HUES6 (cell line): Measurements from ENCODE around the gene SLC39A11.

Experiments
- H3K27ac ChIP-seq: 2 replicates; pipeline ENCODE4 v1.7.0; 2013; ENCODE audit warnings: low read depth, mild to moderate bottlenecking, low read length, inconsistent platforms
- H3K27me3 ChIP-seq: 2 replicates; pipeline ENCODE4 v1.6.1; 2013; ENCODE audit warnings: low read length; ENCODE audit not compliant: control insufficient read depth, insufficient read depth
- H3K36me3 ChIP-seq: 2 replicates; pipeline ENCODE4 v1.6.1; 2013; ENCODE audit warnings: low read length; ENCODE audit not compliant: control insufficient read depth, insufficient read depth
- H3K4me1 ChIP-seq: 2 replicates; pipeline ENCODE4 v1.6.1; 2013; ENCODE audit warnings: low read length; ENCODE audit not compliant: control insufficient read depth, insufficient read depth
- H3K4me3 ChIP-seq: 2 replicates; pipeline ENCODE4 v1.5.1; 2013; ENCODE audit warnings: low read depth, low read length
- H3K9ac ChIP-seq: one replicate; pipeline ENCODE4 v1.6.1; 2013; ENCODE audit warnings: mild to moderate bottlenecking, low read length
- H3K9me3 ChIP-seq: 2 replicates; pipeline ENCODE4 v1.6.1; 2013; ENCODE audit warnings: low read depth, low read length; ENCODE audit not compliant: control insufficient read depth, insufficient read depth

Gene SLC39A11

GRCh38 chr17:72743037-72743467 is 349.4 kb downstream of the SLC39A11 start:
- H3K27me3 ChIP-seq = no peaks in the 10 kb centered on the region
- peaks cover 17% of the 10 kb centered on the region for H3K4me1 ChIP-seq
- H3K36me3 ChIP-seq = no peaks in the 10 kb centered on the region
- no peak overlapping the region for H3K27ac ChIP-seq
- H3K9ac ChIP-seq = no peak overlapping the region
- H3K4me3 ChIP-seq = no peak overlapping the region
- H3K9me3 ChIP-seq = no peaks in the 10 kb centered on the region; the same call in 1 of the 2 replicates

GRCh38 chr17:72737151-72737690 is 355.3 kb downstream of the SLC39A11 start:
- Histone ChIP-seq H3K27ac (no peak overlapping the region), H3K9me3 (no peaks in the 10 kb centered on the region)

GRCh38 chr17:72735592-72735991 is 356.9 kb downstream of the SLC39A11 start:
- H3K27me3 ChIP-seq = no peaks in the 10 kb centered on the region
- no peak overlapping the region for H3K4me3 ChIP-seq
- no peaks in the 10 kb centered on the region for H3K36me3 ChIP-seq
- no peak overlapping the region for H3K27ac ChIP-seq
- no peaks in the 10 kb centered on the region for H3K9me3 ChIP-seq
- H3K4me1 ChIP-seq = no peaks in the 10 kb centered on the region
- no peak overlapping the region for H3K9ac ChIP-seq

More at GRCh38 chr17:72737151-72737690, 355.3 kb downstream of the SLC39A11 start:
- Histone ChIP-seq H3K9ac (no peak overlapping the region), H3K4me3 (no peak overlapping the region), H3K36me3 (no peaks in the 10 kb centered on the region), H3K27me3 (no peaks in the 10 kb centered on the region), H3K4me1 (peaks cover 2% of the 10 kb centered on the region)

- H3K4me1 ChIP-seq = no peaks in the 10 kb centered on the region
- H3K9ac ChIP-seq = no peak overlapping the region
- no peaks in the 10 kb centered on the region for H3K27me3 ChIP-seq
- H3K9me3 ChIP-seq = no peaks in the 10 kb centered on the region
- H3K36me3 ChIP-seq = no peaks in the 10 kb centered on the region
- H3K27ac ChIP-seq = no peak overlapping the region
- H3K4me3 ChIP-seq = no peak overlapping the region
Measured at GRCh38 chr17:72735048-72735447, 357.4 kb downstream of the SLC39A11 start.

- H3K27ac ChIP-seq = no peak overlapping the region
- no peaks in the 10 kb centered on the region for H3K9me3 ChIP-seq
- no peaks in the 10 kb centered on the region for H3K36me3 ChIP-seq
- no peak overlapping the region for H3K4me3 ChIP-seq
- H3K4me1 ChIP-seq = no peaks in the 10 kb centered on the region
- no peaks in the 10 kb centered on the region for H3K27me3 ChIP-seq
- no peak overlapping the region for H3K9ac ChIP-seq
Measured at GRCh38 chr17:72734613-72735012, 357.9 kb downstream of the SLC39A11 start.

- Histone ChIP-seq H3K27ac (no peak overlapping the region), H3K36me3 (no peaks in the 10 kb centered on the region), H3K27me3 (no peaks in the 10 kb centered on the region), H3K9me3 (no peaks in the 10 kb centered on the region), H3K9ac (no peak overlapping the region), H3K4me1 (no peaks in the 10 kb centered on the region), H3K4me3 (no peak overlapping the region)
Measured at GRCh38 chr17:72733619-72734282, 358.7 kb downstream of the SLC39A11 start.

- no peaks in the 10 kb centered on the region for H3K9me3 ChIP-seq
- H3K27ac ChIP-seq = no peak overlapping the region
- no peaks in the 10 kb centered on the region for H3K4me1 ChIP-seq
- H3K36me3 ChIP-seq = no peaks in the 10 kb centered on the region
- H3K9ac ChIP-seq = no peak overlapping the region
- no peak overlapping the region for H3K4me3 ChIP-seq
- no peaks in the 10 kb centered on the region for H3K27me3 ChIP-seq
Measured at GRCh38 chr17:72732893-72733618, 359.4 kb downstream of the SLC39A11 start.

GRCh38 chr17:72730077-72730476 is 362.4 kb downstream of the SLC39A11 start:
- Histone ChIP-seq H3K9ac (no peak overlapping the region), H3K9me3 (no peaks in the 10 kb centered on the region), H3K36me3 (no peaks in the 10 kb centered on the region), H3K27me3 (no peaks in the 10 kb centered on the region), H3K4me1 (no peaks in the 10 kb centered on the region; the same call in 1 of the 2 replicates), H3K4me3 (no peak overlapping the region), H3K27ac (no peak overlapping the region)

- Histone ChIP-seq H3K27ac (no peak overlapping the region), H3K4me3 (no peak overlapping the region), H3K9ac (no peak overlapping the region), H3K27me3 (no peaks in the 10 kb centered on the region), H3K4me1 (no peaks in the 10 kb centered on the region; the same call in none of the 2 replicates), H3K9me3 (no peaks in the 10 kb centered on the region), H3K36me3 (no peaks in the 10 kb centered on the region)
Measured at GRCh38 chr17:72726936-72727335, 365.6 kb downstream of the SLC39A11 start.

- Histone ChIP-seq H3K27me3 (no peaks in the 10 kb centered on the region), H3K27ac (no peak overlapping the region), H3K36me3 (no peaks in the 10 kb centered on the region), H3K4me1 (no peaks in the 10 kb centered on the region; the same call in none of the 2 replicates), H3K9me3 (no peaks in the 10 kb centered on the region), H3K4me3 (no peak overlapping the region), H3K9ac (no peak overlapping the region)
Measured at GRCh38 chr17:72725433-72726068, 366.9 kb downstream of the SLC39A11 start.

- Histone ChIP-seq H3K4me3 (no peak overlapping the region), H3K9ac (no peak overlapping the region), H3K27ac (no peak overlapping the region)
Measured at GRCh38 chr17:72724267-72724666, 368.2 kb downstream of the SLC39A11 start.

More at GRCh38 chr17:72724267-72724666, 368.2 kb downstream of the SLC39A11 start:
- H3K27me3 ChIP-seq = no peaks in the 10 kb centered on the region
- H3K9me3 ChIP-seq = no peaks in the 10 kb centered on the region
- H3K36me3 ChIP-seq = no peaks in the 10 kb centered on the region
- peaks cover 10% of the 10 kb centered on the region for H3K4me1 ChIP-seq
